Activated naive CD4-positive, alpha-beta T cell treated with anti-CD3 and anti-CD28 coated beads for 36 hours (primary cell): ENCODE measurements around the gene MLLT3. TPM values are rescaled to one million over a fixed set of nuclear protein-coding genes. Genes with fewer than 3 reads are reported as not detected.

Experiments used
- CTCF ChIA-PET: fragments of 350-600 bp; sonication (Branson Sonifier 250); formaldehyde crosslinking; loops from one replicate; lab custom pipeline; 2021; ENCODE audit warnings: antibody characterized with exemption; lab: Charles Lee
- DNase-seq: peaks from one replicate; pipeline ENCODE4 v3.0.0-alpha.2; 2020
- H3K27ac Mint-ChIP-seq: one replicate; pipeline ENCODE4 v1.8.0; 2021; ENCODE audit warnings: mild to moderate bottlenecking, mixed read lengths
- H3K27me3 Mint-ChIP-seq: one replicate; pipeline ENCODE4 v1.8.0; 2021; ENCODE audit warnings: low read depth, mixed read lengths
- H3K36me3 Mint-ChIP-seq: one replicate; pipeline ENCODE4 v1.8.0; 2021; ENCODE audit warnings: low read depth, mixed read lengths
- H3K4me1 Mint-ChIP-seq: one replicate; pipeline ENCODE4 v1.8.0; 2021; ENCODE audit warnings: low read depth, mixed read lengths
- H3K4me3 Mint-ChIP-seq: one replicate; pipeline ENCODE4 v1.8.0; 2021; ENCODE audit warnings: mild to moderate bottlenecking, moderate library complexity, mixed read lengths
- H3K9me3 Mint-ChIP-seq: one replicate; pipeline ENCODE4 v1.8.0; 2021; ENCODE audit warnings: mixed read lengths
- intact Hi-C: fragments of 100-400 bp; cut with micrococcal nuclease; formaldehyde crosslinking; loops from one replicate; pipeline ENCODE4 v1.15.1; 2023
- total RNA-seq, 2 experiments: library from RNA; stranded (reverse); gene quantifications; one replicate each; pipeline ENCODE4 v1.2.3, GENCODE V29; 2021

Gene MLLT3
- total RNA-seq, 2 experiments from 2014 or later, result 44.3 to 51.4 TPM

GRCh38 chr9:20414150-20414549, 208.1 kb downstream of the MLLT3 start:
- no peaks in the 10 kb centered on the region for H3K27me3 Mint-ChIP-seq
- peaks cover 45% of the 10 kb centered on the region for H3K4me1 Mint-ChIP-seq
- intact Hi-C loops, result no loop called here
- no peak overlapping the region for H3K27ac Mint-ChIP-seq
- CTCF ChIA-PET, result no interaction called here
- H3K4me3 Mint-ChIP-seq, result no peak overlapping the region
- no peaks in the 10 kb centered on the region for H3K9me3 Mint-ChIP-seq
- H3K36me3 Mint-ChIP-seq, result peaks cover 17% of the 10 kb centered on the region
- DNase-seq, result no peak

DNA sequence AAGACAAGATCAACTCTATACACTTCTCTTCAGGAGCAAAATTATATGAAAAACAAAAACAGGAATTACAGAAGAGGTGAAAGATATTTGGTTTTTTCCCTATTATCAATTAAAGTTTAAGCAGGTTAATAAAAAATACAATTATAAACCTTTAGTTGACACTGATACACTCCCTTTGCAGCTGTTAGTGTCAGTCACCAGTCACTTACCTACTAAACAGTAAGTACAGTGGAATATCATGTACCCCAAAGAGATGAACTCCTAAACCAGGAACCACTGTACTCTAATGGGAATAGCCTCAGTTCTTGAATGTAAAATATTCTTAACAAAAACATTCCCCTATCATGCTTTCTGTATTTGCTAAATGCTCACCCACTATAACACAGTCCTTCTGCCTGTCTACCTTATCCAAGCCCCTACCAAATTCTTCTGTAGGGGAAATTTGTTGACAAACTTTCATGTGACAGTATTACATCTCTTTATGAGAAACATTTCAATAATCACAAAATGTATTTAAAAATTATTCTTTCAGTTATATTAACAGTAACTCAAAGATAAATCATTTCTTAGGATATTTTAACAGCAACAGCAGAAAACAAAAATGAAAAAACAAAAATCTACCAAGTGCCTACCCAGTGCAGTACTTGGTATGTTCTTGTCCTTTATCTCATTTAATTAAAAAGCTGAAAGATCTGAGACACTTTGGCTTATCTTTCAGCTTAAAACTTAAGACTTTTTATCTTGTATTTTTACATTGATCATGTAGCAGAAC, 212.8 kb downstream of the MLLT3 start:
- H3K9me3 Mint-ChIP-seq, result no peaks in the 10 kb centered on the region
- no peak overlapping the region for H3K4me3 Mint-ChIP-seq
- CTCF ChIA-PET, result no interaction called here
- no peaks in the 10 kb centered on the region for H3K27me3 Mint-ChIP-seq
- peaks cover 43% of the 10 kb centered on the region for H3K4me1 Mint-ChIP-seq
- intact Hi-C loops, result loop anchor here (5.0 kb wide), 1 partner anchor 482 kb away; no protein-coding TSS in a partner anchor
- peaks cover 17% of the 10 kb centered on the region for H3K36me3 Mint-ChIP-seq
- no peak overlapping the region for H3K27ac Mint-ChIP-seq
- no peak for DNase-seq

GRCh38 chr9:20408513-20408912, 213.8 kb downstream of the MLLT3 start:
- Mint-ChIP-seq H3K36me3 (peaks cover 12% of the 10 kb centered on the region), H3K27ac (no peak overlapping the region), H3K9me3 (no peaks in the 10 kb centered on the region), H3K4me1 (peaks cover 43% of the 10 kb centered on the region), H3K4me3 (no peak overlapping the region), H3K27me3 (no peaks in the 10 kb centered on the region)
- CTCF ChIA-PET, result interaction anchor here (0.6 to 1.6 kb wide), 2 partner anchors 32 to 87 kb away, joined by 3 to 5 read pairs; no protein-coding TSS in a partner anchor
- DNase-seq, result no peak
- intact Hi-C loops, result loop anchor here (5.0 kb wide), 1 partner anchor 481 kb away; no protein-coding TSS in a partner anchor

DNA sequence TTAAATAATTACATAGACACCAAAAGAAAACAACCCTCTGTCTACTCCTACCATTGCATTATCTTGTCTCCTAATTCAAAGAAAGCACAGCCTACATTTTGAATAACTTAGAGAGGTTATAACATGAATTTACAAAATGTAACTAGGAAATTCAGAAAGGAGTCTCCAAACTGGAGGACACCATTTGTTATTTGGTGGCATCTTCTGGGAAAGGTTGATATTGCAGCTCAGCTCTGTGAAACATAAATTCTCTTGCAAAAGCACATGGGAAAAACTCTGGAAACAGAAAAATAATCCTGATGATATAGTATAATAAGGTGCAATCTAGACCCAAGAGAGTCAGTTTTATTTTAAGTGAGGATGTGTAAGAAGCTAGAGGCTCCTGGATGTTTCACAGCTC, 215.3 kb downstream of the MLLT3 start:
- peaks cover 51% of the 10 kb centered on the region for H3K4me1 Mint-ChIP-seq
- intact Hi-C loops, result loop anchor here (5.0 kb wide), 1 partner anchor 480 kb away; no protein-coding TSS in a partner anchor
- H3K36me3 Mint-ChIP-seq, result peaks cover 7% of the 10 kb centered on the region
- H3K4me3 Mint-ChIP-seq, result no peak overlapping the region
- DNase-seq, result no peak
- H3K27me3 Mint-ChIP-seq, result no peaks in the 10 kb centered on the region
- CTCF ChIA-PET, result interaction anchor here (1.0 to 1.4 kb wide), 2 partner anchors 11 to 36 kb away, joined by 3 to 5 read pairs; no protein-coding TSS in a partner anchor
- no peak overlapping the region for H3K27ac Mint-ChIP-seq
- H3K9me3 Mint-ChIP-seq, result no peaks in the 10 kb centered on the region

DNA sequence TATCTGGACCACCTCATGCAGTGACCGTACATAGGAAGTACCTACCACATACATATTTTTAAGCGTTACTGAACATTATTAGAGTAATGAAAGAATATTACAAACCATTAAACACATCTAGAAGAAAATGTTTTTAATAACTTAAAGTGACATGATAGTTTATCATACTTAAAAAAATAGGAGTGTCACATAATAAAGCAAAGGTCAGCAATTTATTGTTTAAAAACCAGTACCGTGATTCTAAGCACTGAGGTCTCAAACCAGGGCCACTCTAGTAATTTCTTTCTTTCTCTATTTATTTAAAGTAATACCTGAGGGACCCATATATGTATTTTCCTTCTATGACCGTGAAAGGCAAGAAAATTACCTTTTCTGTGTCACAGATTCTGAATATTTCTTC, 216.0 kb downstream of the MLLT3 start:
- no peak for DNase-seq
- no peak overlapping the region for H3K4me3 Mint-ChIP-seq
- CTCF ChIA-PET, result no interaction called here

DNA sequence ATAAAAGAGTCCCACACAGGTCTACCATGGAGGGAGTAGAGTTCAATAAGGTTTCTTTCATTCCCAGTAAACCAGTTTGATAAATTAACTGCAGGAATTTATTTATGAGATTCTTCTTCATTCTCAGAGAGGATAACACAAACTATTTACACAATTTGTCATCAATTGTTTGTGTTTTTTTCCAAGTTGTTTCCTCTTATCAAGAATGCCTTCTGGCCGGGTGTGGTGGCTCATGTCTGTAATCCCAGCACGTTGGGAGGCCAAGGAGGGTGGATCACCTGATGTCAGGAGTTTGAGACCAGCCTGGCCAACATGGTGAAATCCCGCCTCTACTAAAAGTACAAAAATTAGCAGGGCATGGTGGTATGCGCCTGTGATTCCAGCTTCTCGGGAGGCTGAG, 216.7 kb downstream of the MLLT3 start:
- CTCF ChIA-PET, result no interaction called here
- Mint-ChIP-seq H3K4me1 (peaks cover 54% of the 10 kb centered on the region), H3K27ac (no peak overlapping the region), H3K36me3 (peaks cover 3% of the 10 kb centered on the region), H3K27me3 (no peaks in the 10 kb centered on the region), H3K4me3 (no peak overlapping the region), H3K9me3 (no peaks in the 10 kb centered on the region)
- DNase-seq, result no peak
- intact Hi-C loops, result loop anchor here (5.0 kb wide), 1 partner anchor 478 kb away; no protein-coding TSS in a partner anchor

More for the DNA sequence above, 216.0 kb downstream of the MLLT3 start:
- H3K27me3 Mint-ChIP-seq, result no peaks in the 10 kb centered on the region
- no peaks in the 10 kb centered on the region for H3K9me3 Mint-ChIP-seq
- peaks cover 5% of the 10 kb centered on the region for H3K36me3 Mint-ChIP-seq
- H3K4me1 Mint-ChIP-seq, result peaks cover 54% of the 10 kb centered on the region
- intact Hi-C loops, result loop anchor here (5.0 kb wide), 1 partner anchor 479 kb away; no protein-coding TSS in a partner anchor
- no peak overlapping the region for H3K27ac Mint-ChIP-seq

- Mint-ChIP-seq H3K9me3 (no peaks in the 10 kb centered on the region), H3K27me3 (no peaks in the 10 kb centered on the region), H3K27ac (no peak overlapping the region), H3K4me3 (no peak overlapping the region), H3K4me1 (peaks cover 50% of the 10 kb centered on the region), H3K36me3 (peaks cover 3% of the 10 kb centered on the region)
- no peak for DNase-seq
- intact Hi-C loops, result loop anchor here (5.0 kb wide), 1 partner anchor 478 kb away; no protein-coding TSS in a partner anchor
- CTCF ChIA-PET, result interaction anchor here (1.0 kb wide), 1 partner anchor 119 kb away, joined by 3 read pairs; no protein-coding TSS in a partner anchor
These were observed 217.2 kb downstream of the MLLT3 start for GRCh38 chr9:20405078-20405477.

- Mint-ChIP-seq H3K4me3 (no peak overlapping the region), H3K27ac (no peak overlapping the region), H3K4me1 (peaks cover 51% of the 10 kb centered on the region), H3K9me3 (no peaks in the 10 kb centered on the region), H3K36me3 (peaks cover 3% of the 10 kb centered on the region), H3K27me3 (no peaks in the 10 kb centered on the region)
- intact Hi-C loops, result no loop called here
- no peak for DNase-seq
- CTCF ChIA-PET, result interaction anchor here (0.5 to 1.0 kb wide), 2 partner anchors 120 to 1241 kb away, joined by 3 read pairs; no protein-coding TSS in a partner anchor
These were observed 218.0 kb downstream of the MLLT3 start for GRCh38 chr9:20404192-20404813.

DNA sequence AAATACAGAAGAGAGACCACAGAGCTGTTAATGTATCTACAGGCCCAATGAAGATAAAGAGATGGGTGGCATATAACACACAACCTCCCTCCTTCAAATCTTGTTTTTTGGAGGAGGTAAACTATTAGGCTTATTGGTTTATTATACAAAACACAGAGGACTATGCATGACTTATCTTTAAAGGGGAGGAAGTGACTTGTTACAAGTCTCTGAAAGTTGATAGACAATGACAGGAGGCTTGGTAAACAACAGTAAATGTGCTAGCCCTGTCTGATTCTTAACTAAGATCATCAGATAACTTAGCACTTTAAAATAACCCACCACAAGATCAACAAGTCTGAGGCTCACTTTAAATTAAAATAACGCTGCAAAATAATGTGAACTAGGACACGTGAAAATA, 219.0 kb downstream of the MLLT3 start:
- peaks cover 51% of the 10 kb centered on the region for H3K4me1 Mint-ChIP-seq
- intact Hi-C loops, result no loop called here

DNA sequence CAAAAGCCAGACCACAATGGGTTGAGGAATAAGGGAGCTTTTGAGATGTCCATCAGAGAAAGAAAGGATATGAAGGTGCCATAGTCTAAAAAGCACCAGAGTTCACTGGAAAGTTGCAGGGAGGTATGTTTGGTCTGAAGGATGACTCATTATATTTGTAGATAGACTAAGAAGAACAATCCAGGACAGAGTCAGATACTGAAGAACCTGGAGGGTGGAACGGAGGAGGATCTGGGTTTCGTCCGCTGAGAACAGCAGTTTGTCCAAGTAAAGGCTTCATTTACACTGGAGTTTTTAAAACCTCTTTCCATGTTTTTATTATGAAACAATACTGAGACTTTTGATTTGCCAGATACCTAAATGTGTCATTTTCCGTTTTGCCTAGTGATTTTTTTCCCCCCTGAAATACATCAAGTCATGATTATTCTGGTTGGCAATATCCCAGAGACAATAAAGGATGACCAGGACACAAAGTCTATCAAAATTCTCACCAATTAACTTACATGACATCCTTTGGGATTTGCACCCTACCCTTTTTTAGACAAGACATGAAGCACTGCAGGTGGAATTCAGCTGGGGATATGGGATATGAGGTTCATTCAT, 219.9 kb downstream of the MLLT3 start:
- Mint-ChIP-seq H3K27ac (no peak overlapping the region), H3K4me3 (no peak overlapping the region)
- CTCF ChIA-PET, result no interaction called here

More for the DNA sequence above, 219.0 kb downstream of the MLLT3 start:
- DNase-seq, result no peak
- H3K9me3 Mint-ChIP-seq, result no peaks in the 10 kb centered on the region
- H3K27ac Mint-ChIP-seq, result no peak overlapping the region
- no peak overlapping the region for H3K4me3 Mint-ChIP-seq
- CTCF ChIA-PET, result no interaction called here
- H3K36me3 Mint-ChIP-seq, result peaks cover 3% of the 10 kb centered on the region
- no peaks in the 10 kb centered on the region for H3K27me3 Mint-ChIP-seq

GRCh38 chr9:20398536-20399338, 223.6 kb downstream of the MLLT3 start:
- CTCF ChIA-PET, result interaction anchor here (0.8 kb wide), 1 partner anchor 30 kb away, joined by 5 read pairs; no protein-coding TSS in a partner anchor
- H3K27ac Mint-ChIP-seq, result peak overlapping the region; percentile 54
- H3K36me3 Mint-ChIP-seq, result peaks cover 5% of the 10 kb centered on the region
- DNase-seq, result no peak
- peaks cover 75% of the 10 kb centered on the region for H3K4me1 Mint-ChIP-seq
- intact Hi-C loops, result no loop called here
- H3K4me3 Mint-ChIP-seq, result no peak overlapping the region
- H3K27me3 Mint-ChIP-seq, result no peaks in the 10 kb centered on the region
- H3K9me3 Mint-ChIP-seq, result no peaks in the 10 kb centered on the region

More for the DNA sequence above, 219.9 kb downstream of the MLLT3 start:
- peaks cover 3% of the 10 kb centered on the region for H3K36me3 Mint-ChIP-seq
- no peaks in the 10 kb centered on the region for H3K27me3 Mint-ChIP-seq
- intact Hi-C loops, result no loop called here
- H3K9me3 Mint-ChIP-seq, result no peaks in the 10 kb centered on the region
- DNase-seq, result no peak
- H3K4me1 Mint-ChIP-seq, result peaks cover 51% of the 10 kb centered on the region
